ENCODE measurements around the gene APPL2. TPM values are rescaled to one million over a fixed set of nuclear protein-coding genes. Genes with fewer than 3 reads are reported as not detected.

The APPL2 gene
- total RNA-seq, 1 donor from 2014 or later: 35.6 TPM

DNA sequence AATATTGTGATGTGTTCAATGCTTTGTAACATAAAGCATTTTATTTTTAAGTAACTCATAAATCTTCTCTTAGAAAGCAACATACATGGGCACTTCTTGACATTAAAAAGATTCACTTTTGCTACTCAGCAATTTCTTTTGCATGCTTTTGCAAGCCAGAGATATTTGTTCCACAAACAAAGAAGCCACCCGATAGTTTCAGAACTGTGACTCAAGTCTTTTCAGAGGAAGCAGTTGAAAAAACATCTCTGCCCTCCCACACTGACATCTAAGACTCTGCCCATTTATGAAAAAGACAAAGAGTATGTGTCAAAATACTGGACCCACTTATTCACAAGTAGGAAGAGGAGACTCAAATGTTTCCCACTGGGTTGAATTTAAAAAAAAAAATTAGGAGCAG, 7.5 kb downstream of the APPL2 start:
- Mint-ChIP-seq H3K4me3 (ENCODE audit: unreplicated experiment) (no peak overlapping the region), H3K9me3 (ENCODE audit: unreplicated experiment) (no peaks in the 10 kb centered on the region), H3K27ac (ENCODE audit: unreplicated experiment) (no peak overlapping the region), H3K36me3 (ENCODE audit: unreplicated experiment) (no peaks in the 10 kb centered on the region), H3K4me1 (ENCODE audit: low read depth, unreplicated experiment) (peaks cover 3% of the 10 kb centered on the region), H3K27me3 (ENCODE audit: unreplicated experiment) (no peaks in the 10 kb centered on the region)
- no peak for DNase-seq
- TF ChIP-seq, protein P1, sequence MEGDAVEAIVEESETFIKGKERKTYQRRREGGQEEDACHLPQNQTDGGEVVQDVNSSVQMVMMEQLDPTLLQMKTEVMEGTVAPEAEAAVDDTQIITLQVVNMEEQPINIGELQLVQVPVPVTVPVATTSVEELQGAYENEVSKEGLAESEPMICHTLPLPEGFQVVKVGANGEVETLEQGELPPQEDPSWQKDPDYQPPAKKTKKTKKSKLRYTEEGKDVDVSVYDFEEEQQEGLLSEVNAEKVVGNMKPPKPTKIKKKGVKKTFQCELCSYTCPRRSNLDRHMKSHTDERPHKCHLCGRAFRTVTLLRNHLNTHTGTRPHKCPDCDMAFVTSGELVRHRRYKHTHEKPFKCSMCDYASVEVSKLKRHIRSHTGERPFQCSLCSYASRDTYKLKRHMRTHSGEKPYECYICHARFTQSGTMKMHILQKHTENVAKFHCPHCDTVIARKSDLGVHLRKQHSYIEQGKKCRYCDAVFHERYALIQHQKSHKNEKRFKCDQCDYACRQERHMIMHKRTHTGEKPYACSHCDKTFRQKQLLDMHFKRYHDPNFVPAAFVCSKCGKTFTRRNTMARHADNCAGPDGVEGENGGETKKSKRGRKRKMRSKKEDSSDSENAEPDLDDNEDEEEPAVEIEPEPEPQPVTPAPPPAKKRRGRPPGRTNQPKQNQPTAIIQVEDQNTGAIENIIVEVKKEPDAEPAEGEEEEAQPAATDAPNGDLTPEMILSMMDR (IDR thresholded peaks at IDR 0.05; ENCODE audit: partially characterized antibody, unreplicated experiment): no peak

DNA sequence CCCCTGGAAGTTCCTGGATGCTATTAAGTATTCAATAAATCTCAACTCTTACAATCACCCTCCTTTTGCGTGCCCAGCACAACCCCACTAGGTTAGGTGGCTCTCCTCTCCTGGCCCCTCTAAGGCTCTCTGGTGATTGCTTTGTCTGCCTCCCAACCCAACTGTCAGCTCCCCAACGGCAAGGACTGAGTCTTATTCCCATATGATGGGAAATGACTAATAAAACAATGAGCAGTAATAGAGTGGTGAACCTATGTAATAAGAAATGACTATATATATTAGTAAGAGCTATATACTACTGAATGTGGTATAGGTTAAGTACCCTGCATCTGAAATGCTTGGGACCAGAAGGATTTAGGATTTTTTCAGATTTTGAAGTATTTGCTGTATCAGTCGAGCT, 8.1 kb downstream of the APPL2 start:
- Mint-ChIP-seq H3K27ac (ENCODE audit: unreplicated experiment) (no peak overlapping the region), H3K4me1 (ENCODE audit: low read depth, unreplicated experiment) (peaks cover 3% of the 10 kb centered on the region)

DNA sequence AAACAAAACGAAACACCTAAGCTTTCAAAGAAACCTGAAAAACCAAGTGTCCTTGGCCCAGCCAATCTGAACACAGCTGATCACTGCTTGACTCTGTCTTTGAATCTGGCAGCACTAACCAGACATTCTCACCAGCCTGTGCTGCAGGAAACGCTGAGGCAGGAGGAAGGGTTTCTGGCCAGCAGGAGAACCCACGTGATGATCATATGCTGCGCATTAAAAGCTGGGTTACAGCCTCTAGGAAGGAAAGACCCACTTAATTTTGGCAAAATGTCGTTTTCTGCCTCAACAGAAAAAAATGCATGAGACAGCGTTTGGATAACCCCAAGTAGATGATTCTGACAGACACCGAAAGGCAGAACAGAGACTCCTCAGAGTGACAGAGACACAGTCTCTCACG, 9.8 kb downstream of the APPL2 start:
- H3K27me3 Mint-ChIP-seq (ENCODE audit: unreplicated experiment): peaks cover 2% of the 10 kb centered on the region
- peaks cover 2% of the 10 kb centered on the region for H3K9me3 Mint-ChIP-seq (ENCODE audit: unreplicated experiment)
- no peak for DNase-seq
- no peaks in the 10 kb centered on the region for H3K36me3 Mint-ChIP-seq (ENCODE audit: unreplicated experiment)
- no peak overlapping the region for H3K27ac Mint-ChIP-seq (ENCODE audit: unreplicated experiment)
- peaks cover 15% of the 10 kb centered on the region for H3K4me1 Mint-ChIP-seq (ENCODE audit: low read depth, unreplicated experiment)
- H3K4me3 Mint-ChIP-seq (ENCODE audit: unreplicated experiment): no peak overlapping the region
- TF ChIP-seq, protein P1 (IDR thresholded peaks at IDR 0.05; ENCODE audit: partially characterized antibody, unreplicated experiment): no peak

More for the DNA sequence above, 8.1 kb downstream of the APPL2 start:
- Mint-ChIP-seq H3K9me3 (ENCODE audit: unreplicated experiment) (no peaks in the 10 kb centered on the region), H3K36me3 (ENCODE audit: unreplicated experiment) (no peaks in the 10 kb centered on the region), H3K4me3 (ENCODE audit: unreplicated experiment) (no peak overlapping the region), H3K27me3 (ENCODE audit: unreplicated experiment) (no peaks in the 10 kb centered on the region)
- TF ChIP-seq, protein P1 (IDR thresholded peaks at IDR 0.05; ENCODE audit: partially characterized antibody, unreplicated experiment): no peak
- DNase-seq: no peak

DNA sequence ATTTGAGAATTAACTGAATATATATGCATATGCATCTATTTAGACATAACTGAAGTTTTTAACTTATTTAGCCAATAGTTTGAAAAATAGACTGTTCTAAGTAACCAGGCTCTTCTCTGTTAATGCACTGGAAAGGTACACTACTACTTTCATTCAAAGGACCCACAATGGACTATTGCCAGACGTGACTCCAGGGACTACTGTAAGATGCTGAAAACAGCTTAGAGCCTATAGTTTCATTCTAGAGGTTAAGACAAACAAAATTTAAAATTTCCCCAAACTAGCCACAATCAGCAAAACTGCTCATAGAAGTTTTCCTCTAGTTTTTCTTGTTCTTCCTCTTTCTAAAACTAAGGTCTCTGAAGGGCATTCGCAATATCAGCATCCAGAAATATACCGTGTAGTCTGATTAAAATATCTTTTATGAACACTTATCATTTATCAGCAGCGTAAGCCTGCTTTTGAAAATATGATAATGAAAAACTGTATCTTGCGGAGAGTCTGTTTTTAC, 10.4 kb downstream of the APPL2 start:
- TF ChIP-seq, protein P1 (IDR thresholded peaks at IDR 0.05; ENCODE audit: partially characterized antibody, unreplicated experiment): no peak
- Mint-ChIP-seq H3K4me1 (ENCODE audit: low read depth, unreplicated experiment) (peaks cover 18% of the 10 kb centered on the region), H3K4me3 (ENCODE audit: unreplicated experiment) (no peak overlapping the region), H3K27ac (ENCODE audit: unreplicated experiment) (no peak overlapping the region), H3K27me3 (ENCODE audit: unreplicated experiment) (peaks cover 2% of the 10 kb centered on the region), H3K9me3 (ENCODE audit: unreplicated experiment) (peaks cover 2% of the 10 kb centered on the region), H3K36me3 (ENCODE audit: unreplicated experiment) (no peaks in the 10 kb centered on the region)
- DNase-seq: no peak

DNA sequence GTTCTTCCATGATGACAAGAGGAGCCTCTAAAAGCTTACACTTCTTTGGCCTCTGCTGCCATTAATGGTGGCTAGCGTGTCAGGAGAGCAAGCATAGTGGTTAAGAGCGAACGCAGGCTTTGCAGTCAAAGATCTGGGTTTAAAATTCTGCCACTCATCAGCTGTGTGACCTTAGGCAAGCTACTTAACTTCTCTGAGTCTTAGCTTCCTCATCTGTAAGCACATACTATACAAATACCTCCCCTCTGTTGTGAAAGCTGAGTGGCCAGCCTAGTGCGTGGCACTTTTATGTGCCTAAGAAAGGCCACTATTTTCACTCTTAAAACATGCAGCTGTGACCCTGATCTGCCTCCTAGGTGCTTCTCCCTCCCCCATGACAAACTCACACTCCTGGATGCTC, 11.6 kb downstream of the APPL2 start:
- TF ChIP-seq, protein P1 (IDR thresholded peaks at IDR 0.05; ENCODE audit: partially characterized antibody, unreplicated experiment): no peak
- DNase-seq: no peak
- Mint-ChIP-seq H3K4me3 (ENCODE audit: unreplicated experiment) (no peak overlapping the region), H3K4me1 (ENCODE audit: low read depth, unreplicated experiment) (peaks cover 22% of the 10 kb centered on the region), H3K36me3 (ENCODE audit: unreplicated experiment) (no peaks in the 10 kb centered on the region), H3K27ac (ENCODE audit: unreplicated experiment) (no peak overlapping the region), H3K9me3 (ENCODE audit: unreplicated experiment) (peaks cover 2% of the 10 kb centered on the region), H3K27me3 (ENCODE audit: unreplicated experiment) (peaks cover 2% of the 10 kb centered on the region)

Measured in glutamatergic neuron (in vitro differentiated cells).